Stimulated activated CD8-positive, alpha-beta memory T cell treated with anti-CD3 and anti-CD28 coated beads, Interleukin-4, amount 100 ng/mL, for 4 hours (primary cell): ENCODE data around the gene COPB1.
A peak's percentile ranks its signal among the peaks of the same experiment; 100 is the strongest.
"Not testable (repeated sequence)": the region's sequence is repeated elsewhere in the genome, so short reads cannot be mapped to it uniquely, and the experiment has no call there.

Source experiments
- DNase-seq, 2 donors: peaks; one replicate each; pipeline ENCODE4 v3.0.0-alpha.2; 2020; ENCODE audit warnings: low read depth in 2 of 2, low spot score in 1 of 2

The COPB1 gene, protein sequence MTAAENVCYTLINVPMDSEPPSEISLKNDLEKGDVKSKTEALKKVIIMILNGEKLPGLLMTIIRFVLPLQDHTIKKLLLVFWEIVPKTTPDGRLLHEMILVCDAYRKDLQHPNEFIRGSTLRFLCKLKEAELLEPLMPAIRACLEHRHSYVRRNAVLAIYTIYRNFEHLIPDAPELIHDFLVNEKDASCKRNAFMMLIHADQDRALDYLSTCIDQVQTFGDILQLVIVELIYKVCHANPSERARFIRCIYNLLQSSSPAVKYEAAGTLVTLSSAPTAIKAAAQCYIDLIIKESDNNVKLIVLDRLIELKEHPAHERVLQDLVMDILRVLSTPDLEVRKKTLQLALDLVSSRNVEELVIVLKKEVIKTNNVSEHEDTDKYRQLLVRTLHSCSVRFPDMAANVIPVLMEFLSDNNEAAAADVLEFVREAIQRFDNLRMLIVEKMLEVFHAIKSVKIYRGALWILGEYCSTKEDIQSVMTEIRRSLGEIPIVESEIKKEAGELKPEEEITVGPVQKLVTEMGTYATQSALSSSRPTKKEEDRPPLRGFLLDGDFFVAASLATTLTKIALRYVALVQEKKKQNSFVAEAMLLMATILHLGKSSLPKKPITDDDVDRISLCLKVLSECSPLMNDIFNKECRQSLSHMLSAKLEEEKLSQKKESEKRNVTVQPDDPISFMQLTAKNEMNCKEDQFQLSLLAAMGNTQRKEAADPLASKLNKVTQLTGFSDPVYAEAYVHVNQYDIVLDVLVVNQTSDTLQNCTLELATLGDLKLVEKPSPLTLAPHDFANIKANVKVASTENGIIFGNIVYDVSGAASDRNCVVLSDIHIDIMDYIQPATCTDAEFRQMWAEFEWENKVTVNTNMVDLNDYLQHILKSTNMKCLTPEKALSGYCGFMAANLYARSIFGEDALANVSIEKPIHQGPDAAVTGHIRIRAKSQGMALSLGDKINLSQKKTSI

DNA sequence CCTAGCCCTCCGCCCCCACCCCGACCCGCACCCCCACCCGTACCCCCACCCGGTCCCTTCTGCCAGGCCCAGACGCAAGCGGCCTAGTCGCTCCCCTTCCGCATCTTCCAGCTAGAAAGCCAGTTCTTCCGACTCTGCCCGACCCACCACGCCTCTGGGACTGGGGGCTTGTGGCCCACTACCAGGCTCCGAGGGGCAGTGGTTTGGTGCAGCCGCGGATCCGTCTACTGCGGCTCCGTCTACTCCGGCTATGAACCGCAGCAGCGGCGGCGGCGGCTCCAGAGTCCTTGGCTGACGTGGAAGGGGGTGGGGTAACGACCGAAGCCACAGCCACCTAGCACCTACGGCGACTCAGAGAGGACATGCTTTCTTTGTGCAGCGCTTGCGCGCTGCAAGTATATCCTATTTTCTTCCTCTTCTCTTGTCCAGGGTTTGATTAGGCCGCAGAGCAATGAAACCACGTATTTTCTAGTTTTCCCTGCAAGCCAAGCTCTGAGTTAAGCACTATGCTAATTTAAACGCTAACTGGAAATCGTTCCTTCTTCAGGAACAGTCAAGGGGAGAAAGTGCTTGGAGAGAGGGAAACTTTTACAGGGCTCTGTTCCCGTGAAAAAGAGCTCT lies at the start of gene COPB1:
TSS of gene COPB1 (minus strand) at position 252 of the 621 bp plus-strand sequence. CDS start 883 bp downstream, outside the sequence.
- DNase-seq, result peak; percentile 80 to 84

DNA sequence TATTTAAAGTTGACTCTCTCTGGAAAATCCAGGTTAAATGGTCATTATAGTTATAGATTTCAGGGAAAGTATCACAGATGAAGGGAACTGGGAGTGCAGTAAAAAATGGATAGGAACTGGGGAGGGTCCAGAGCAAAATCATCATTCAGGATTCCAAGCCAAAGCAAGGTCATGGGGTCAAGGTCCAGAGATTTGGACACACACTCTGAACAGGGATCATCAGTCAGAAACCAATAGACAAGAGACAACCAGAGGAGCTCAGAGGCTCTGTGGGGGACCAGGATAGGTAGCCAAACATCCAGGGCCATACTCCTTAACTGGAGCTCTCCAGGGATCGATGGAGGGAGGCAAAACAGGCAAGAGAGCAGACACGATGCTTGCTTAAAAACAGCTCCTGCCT lies 47.8 kb upstream of the COPB1 start:
- DNase-seq, result no peak

DNA sequence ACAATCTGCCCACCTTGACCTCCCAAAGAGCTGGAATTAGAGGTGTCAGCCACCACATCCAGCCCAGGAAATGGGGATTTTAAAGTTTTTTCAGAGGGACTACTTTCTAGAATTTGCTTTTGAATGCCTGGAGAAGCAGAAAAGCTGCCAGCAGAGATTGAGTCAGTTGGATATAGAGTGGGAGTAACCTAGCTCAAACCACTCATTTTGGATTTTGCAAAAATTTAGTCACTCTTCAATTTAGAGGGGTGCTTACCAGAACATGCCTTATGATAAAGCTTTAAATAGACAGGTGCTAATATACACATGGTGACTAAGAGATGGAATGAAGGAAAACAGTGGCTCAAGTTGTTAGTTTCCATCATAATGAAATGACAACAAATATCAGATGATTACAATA lies 47.1 kb upstream of the COPB1 start:
- no peak for DNase-seq

DNA sequence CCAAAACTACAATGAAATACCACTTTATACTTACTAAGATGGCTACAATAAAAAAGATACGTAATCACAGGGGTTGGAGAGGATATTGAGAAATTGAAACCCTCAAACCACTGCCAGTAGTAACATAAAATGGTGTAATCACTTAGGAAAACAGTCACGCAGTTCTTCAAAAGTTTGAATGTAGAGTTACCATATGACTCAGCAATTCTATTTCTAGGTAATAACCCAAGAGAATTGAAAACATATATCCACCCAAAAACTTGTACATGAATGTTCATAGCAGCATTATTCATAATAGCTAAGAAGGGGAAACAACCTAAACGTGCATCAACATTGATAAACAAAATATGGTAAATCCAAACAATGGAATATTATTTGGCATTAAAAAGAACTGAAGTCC lies 45.0 kb upstream of the COPB1 start:
- DNase-seq, result no peak

DNA sequence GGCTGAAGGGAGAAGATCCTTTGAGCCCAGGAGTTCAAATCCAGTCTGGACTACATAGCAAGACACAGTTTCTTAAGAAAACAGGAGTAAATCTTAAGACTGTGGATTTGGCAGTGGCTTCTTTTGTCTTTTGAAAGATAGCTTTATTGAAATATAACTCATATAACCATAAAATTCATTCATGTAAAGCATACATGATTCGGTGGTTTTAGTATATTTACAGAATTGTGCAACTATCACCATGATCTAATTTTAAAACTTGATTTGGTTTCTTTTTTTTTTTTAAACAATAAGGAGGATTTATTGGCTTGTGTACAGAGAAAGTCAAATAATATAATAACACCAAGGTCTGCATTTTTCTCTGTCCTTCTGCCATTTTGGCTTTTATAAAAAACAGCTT lies 43.6 kb upstream of the COPB1 start:
- no peak for DNase-seq

DNA sequence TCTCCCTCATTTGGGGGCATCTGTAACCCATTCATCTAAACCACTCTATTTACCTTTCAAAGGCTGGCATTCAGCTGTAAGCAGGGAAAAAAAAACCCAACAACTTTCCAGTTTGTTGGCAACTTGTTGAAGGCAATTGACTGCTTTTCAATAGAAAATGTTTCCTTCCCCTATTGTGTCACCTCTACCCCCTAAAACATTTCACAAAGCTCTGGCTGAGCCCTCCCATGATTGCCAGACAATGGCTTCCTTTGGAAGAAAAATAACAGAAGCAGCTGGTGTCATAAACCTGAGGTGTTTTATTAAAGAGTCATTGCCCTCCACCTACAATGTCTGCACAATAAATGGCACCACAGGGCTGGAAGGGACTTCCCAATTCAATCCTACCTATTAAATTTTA lies 42.7 kb upstream of the COPB1 start:
- no peak for DNase-seq

DNA sequence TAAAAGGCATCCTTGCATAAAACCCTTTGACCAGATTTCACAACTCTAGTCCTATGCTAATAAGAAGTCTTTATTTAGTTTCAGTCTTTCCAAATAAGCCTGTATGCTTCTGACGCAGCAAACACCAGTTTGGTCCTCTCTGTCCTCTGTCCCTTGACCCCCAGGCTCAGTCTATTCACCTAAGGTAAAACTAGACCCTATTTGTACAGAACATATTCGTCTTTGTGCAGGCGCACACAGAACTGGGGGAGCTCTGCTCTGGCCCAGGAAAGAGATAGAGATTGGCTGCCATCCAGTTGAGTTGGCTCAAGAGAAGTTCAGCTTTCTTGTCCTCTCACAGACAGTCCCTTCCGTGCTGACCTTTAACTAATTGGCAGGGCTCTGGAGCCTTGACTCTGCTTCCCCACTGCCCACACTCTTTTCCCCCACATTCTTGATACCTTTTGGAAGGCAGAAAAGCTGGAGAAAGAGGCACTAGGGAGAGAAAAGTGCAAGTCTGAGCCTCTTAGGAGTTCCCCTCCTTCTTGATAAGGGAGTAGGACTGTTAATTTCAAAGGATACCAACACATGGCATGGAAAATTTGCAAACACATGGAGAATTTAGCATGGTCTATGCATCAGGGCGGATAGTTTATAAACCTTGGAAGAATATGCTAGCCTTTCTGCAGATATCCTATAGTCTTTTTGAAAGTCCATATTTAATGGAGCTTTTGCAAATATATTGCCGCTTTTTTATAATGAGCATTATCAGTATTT lies 41.8 kb upstream of the COPB1 start:
- no peak for DNase-seq

DNA sequence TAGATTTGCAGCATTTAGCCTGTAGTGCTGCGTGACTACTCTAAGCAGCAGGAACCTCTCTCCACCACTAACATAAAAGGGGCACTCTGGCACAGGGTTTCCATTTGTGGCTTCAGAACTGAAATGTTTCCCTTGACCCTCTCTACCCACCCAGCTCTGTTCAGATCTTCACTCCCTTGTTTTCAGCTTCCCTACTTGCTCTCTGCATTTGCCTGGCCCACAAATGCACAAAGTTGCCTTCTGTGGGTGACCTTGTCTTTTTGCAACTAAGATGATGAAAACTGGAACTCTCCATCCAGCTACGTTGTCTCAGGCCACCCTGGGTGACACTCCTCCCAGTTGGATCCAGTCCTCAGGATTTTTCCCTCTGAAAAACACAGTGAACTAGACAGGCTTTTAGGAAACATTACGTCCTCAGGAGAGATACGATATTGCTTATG lies 40.4 kb upstream of the COPB1 start:
- DNase-seq, result no peak

DNA sequence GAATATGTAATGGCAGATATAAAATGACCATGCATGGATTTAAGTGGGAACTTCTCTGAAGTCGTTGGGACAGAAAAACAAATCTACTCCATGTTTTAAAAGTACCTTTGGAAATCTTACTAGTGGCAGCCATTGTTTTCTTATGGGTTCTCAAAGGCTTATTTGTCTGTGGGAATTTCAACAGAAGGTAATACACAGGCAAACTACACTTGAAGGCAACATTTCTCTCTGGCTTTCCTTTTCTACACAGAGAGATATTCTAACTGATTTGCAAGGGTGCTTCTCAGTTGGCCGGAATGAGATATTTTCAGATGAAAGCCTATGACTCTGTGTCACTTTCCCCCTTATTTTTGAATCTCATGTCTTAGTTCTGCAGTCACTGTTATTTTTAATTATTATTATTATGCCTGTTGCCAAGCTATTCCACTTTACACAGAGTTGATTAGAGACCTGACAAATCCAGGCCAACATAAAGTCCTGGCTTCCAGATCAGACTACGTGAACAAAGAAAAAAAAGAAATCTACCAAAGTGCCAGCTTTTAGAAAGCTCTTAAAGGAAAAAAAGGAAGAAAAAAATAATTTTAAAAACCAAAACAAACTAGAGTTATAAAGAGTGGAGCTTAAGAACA lies 39.4 kb upstream of the COPB1 start:
- no peak for DNase-seq

DNA sequence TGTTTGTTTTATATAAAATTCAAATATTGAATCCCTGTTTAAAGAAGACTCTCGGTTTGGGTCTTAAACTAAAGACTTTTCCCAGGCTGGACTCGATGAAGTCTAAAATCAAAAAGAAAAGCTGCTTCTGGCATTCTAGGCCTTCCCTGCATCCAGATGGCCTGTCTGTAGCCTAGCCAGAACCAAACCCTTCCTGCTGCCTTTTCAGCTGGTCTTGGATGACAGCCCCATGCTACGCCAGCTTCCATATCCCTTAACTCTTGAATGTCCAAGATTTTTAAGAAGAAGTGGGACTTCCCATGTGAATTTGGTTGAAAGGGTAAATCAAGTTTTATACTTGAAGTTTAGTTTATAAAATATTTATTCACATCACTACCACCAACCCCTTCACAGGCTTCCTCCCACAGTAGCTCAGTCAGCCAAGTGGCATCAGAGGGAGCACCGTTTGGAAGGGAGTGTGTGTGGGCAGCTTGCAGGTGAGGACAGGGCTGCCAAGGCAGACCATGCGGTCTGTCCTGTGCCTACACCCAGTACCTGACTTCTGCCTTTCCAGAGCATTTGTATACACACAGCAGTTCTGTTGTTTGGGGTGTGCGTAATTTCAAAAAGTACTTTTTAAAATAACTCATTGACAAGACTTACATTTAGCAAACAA lies 38.8 kb upstream of the COPB1 start:
- no peak for DNase-seq

DNA sequence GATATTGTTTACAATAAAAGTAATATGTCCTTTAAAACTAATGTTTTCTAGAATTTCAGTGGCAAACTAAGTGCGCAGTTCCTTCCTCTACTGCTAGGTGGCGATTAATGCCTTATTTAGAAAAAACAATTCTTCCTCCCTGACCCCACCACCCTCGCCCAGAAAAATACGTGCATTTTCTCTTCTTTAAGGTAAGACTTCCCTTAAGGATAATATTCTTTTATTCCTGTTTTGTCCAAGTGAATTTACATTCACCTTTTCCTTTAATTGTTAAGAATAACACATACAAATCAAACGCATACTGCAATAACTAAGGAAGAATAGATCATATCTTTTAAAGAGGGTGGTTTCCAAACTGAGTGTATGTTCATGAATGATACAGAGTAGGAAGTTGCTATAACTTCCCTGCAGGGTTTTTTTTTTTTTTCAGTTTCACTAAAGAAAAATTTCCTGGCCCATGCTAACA lies 37.6 kb upstream of the COPB1 start:
- DNase-seq, result peak in 1 of 2 donors; percentile 10

DNA sequence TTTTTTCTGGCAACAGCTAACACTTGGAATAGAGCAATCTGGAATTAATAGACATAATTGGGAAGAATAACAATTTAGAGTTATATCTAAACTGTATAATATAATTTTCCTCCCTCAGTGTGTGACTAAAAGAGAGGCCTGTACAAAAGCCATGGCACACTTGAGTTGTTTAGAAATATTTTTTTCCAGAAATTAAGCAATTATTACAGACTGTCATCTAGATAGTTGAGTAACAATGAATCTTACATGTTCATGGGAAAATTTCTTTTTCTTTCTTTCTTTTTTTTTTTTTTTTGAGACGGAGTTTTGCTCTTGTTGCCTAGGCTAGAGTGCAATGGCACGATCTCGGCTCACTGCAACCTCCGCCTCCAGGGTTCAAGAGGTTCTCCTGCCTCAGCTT lies 35.6 kb upstream of the COPB1 start:
- DNase-seq, result not testable (repeated sequence)

DNA sequence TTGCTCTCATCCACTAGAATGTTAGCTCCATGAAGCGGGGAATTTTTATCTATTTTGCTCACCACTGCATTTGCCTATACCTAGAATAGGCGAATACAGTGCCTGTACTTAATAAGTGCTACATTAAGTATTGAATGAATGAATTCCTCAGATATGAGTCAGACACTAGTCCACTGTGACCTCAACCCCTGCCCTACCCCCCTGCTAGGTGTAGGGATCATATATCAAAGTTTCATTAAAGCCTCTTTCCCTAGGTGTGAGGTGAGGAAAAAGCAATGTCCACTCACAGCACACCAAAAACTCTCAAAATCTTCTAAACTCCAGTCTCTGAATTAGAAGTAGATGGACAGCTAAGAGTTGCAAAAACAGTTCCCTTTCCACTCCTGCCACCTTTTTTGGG lies 30.3 kb upstream of the COPB1 start:
- DNase-seq, result no peak

DNA sequence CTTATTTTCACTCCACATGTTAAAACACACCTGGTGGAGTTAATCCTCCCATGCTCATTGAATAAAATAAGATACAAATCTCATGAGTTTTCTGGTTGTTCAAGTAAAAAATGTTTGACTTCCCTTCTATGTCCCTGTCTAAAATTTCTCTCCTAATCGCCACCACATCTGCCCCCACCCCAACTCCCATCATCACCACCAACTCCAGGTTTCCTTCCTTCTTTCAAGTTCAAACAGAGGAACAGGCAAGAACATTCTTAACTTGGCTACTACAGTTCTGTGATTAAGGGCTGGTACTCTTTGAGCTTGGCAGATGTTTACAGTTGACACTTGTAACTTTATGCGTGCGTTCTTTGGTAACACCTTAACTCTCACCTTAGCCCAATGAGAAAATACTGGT lies 29.7 kb upstream of the COPB1 start:
- no peak for DNase-seq

DNA sequence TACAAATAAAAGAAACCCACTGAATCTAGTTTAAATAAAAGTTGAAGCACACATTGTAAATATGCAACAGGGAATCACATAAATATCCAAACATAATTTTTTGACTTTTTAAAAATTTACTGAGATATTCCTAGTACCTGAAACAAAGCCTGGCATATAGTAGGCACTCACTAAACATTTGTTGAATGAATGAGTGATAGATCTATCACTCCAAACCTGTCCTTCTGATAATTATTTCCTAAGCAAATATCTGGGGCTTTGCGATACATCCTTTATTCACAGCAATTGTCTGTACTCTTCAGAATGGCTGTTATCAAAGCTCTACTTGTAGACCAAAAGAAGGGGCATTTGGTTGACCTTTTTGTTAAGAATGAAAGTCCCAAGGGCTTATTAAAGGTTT lies 23.2 kb upstream of the COPB1 start:
- no peak for DNase-seq

DNA sequence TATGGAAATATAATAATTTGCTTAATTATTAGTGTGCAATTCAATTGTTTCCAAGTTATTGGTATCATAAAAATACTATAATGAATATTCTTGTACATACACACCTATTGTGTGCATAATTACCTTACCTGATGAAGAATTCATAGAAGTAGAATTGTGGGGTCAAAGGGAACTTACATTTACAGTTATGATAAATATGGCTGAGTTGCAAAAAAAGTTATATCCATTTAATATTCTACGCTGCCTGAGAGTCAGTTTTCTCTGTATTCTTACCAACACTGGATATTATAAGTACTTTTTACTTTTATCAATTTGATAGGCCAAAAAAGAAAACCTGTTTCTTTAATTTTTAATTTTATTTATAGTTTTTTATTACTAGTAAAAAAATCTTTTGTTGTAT lies 22.6 kb upstream of the COPB1 start:
- no peak for DNase-seq

DNA sequence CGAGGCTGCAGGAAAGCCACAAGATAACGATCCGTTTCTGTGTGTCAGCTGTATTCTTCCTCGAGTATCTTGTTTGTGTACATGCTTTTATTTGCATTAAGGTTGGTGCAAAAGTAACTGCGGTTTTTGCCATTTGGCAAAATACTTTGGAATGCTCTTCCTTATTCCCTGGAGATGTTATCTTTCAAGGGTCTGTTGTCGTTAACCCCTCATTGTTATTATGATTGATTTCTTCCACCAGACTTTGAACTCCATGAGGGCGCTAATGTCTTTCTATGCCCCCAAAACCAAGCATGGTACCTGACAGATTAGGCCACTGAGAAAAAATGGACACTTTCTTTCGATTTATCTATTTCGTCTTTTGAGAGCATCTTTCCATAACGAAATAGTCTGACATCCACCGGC lies 21.1 kb upstream of the COPB1 start:
- no peak for DNase-seq

DNA sequence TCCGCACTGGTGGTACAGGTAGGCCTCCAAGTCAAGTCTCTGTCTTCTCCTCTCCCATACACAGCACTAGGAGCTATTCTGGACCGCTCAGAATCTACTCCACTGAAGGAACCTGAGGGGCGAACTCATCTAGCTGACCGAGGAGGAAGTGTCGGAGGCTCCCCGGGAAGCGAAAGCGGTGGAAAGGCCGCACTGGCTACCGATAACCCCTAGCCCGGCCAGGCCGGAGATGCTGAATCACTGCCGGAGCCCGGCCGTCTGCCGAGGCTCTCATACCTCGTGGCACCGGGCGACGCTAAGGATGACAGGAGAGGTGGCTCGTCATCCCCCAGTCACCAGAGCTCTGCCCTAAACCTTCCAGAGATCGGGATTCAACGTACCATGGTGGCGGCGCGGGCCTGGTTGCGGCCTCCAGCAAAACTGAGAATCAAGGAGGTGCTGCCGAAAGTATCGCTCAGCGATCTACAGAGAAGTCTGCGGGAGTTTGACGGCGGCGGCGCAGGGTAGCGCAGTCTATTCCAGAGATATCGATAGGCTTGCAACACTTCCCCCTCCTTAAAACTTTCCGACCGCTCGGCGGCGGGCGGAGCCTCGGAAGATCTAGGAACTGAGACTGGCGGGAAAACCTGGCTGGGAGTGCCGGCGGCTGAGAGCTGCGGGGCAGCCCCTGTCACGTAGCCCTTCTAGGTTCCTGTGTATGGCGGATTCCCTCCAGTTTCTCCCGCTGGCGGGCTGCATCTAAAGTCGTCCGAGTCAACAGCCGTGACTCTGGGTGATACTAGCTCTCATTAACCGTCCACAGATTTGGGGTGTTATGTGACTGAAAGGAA lies 20.5 kb upstream of the COPB1 start, which contains the start of gene PSMA1:
TSS of gene PSMA1 (minus strand) at position 470 of the 830 bp plus-strand sequence. CDS start at position 383, 87 bp downstream.
- peak; percentile 76 to 80 for DNase-seq

DNA sequence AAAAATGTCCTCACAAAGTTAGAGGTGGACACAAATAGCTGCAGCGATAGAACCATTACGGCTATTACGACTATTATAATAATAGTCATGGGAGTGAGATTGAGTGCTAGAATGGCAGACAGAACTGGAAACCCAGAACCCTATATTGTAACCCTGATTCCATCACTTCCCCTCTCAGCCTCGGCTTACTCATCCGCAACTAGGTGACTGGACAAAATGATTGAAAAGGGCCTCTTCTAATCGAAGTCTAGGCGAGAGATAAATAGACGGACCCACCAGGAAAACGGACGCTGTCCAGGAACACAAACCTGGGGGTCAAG lies 19.9 kb upstream of the COPB1 start:
- DNase-seq, result no peak
